T-helper 2 cell treated with Interferon-gamma antibody and Interleukin-4, amounts not matched to agents 100 ng/mL and 5 ng/mL, for 36 hours (primary cell): ENCODE data around the gene ARIH1. TPM values are rescaled to one million over a fixed set of nuclear protein-coding genes. Genes with fewer than 3 reads are reported as not detected.
"Not testable (repeated sequence)": the region's sequence is repeated elsewhere in the genome, so short reads cannot be mapped to it uniquely, and the experiment has no call there.

Experiments
- intact Hi-C: fragments of 100-400 bp; cut with micrococcal nuclease; formaldehyde crosslinking; loops from one replicate; pipeline ENCODE4 v1.15.1; 2023
- total RNA-seq: library from RNA; stranded (reverse); gene quantifications from 2 replicates; pipeline ENCODE4 v1.2.3, GENCODE V29; 2022

The ARIH1 gene
- total RNA-seq = 112 and 126 TPM in 2 replicates

DNA sequence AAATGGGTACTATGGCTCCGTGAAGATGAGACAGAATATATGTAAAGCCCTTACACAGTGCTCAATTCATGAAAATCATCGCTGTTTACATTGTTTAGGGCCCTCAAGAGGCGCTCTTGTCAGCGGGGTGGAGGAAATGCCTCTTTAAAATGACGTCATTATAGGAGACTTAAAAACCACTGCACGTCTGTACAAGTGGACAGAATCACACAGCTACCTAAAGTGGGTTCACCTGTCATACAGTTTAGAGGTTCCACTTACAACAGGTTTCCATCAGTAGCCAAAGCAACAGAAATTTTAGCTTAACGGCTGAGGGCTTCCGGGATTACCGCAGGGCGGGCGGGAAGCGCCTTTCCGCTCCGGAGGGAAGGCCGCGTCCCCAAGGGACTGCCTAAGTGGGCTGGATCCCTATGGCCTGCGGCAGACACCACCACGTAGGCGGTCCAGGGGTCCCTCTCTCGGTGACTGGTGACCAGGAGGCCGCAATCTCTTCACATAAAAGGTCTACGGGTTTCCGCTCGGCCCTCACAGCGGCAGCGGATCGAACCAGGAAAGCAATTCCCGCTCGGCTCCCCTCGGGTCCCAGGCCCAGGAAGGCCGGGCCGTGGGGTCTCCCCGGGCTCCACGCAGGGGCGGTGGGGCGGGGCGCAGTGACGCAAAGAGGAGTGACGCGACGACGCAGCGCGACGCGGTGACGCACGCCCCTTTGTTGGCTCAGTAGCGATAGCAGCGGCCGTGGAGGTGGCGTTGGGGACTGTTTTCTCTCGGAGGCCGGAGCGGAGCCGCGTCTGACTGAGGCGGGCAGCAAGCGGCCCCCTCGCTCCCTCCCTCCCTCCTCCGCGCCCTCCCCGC, at the start of gene ARIH1:
TSS of gene ARIH1 (plus strand) at position 717 of the 852 bp plus-strand sequence. CDS start 310 bp downstream, outside the sequence.
- intact Hi-C loops = loop anchor here (1.0 to 5.0 kb wide), 5 partner anchors 12 to 357 kb away; partner anchors contain the start of genes ADPGK, HEXA, MYO9A and PARP6

- intact Hi-C loops = no loop called here
Measured at GRCh38 chr15:72426753-72427152, 47.4 kb upstream of the ARIH1 start.

DNA sequence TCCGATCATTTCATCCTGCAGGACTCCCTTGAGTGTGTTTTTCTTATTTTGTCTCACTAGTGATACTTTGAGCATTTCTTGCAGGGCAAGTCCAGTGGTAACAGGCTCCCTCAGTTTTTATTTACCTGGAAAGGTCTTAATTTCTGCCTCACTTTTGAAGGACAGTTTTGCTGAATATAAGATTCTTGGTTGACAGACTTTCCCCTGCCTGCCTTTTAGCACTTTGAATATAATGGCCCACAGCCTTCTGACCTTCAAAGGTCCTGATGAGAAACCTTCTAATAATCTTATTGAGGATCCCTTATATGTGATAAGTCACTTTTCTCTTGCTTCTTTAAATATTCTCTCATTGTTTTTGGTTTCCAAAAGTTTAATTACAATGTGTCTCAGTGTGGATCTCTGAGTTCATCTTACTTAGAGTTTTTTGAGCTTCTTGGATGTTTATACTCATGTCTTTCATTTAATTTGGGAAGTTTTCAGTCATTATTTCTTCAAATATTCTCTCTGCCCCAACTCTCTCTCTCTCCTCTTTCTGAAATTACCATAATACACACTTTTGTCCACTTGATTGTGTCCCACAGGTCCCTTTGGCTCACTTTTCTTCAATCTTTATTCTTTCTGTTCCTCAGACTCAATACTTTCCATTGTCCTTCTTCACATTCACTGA, 36.3 kb upstream of the ARIH1 start:
- intact Hi-C loops = no loop called here

- intact Hi-C loops = not testable (repeated sequence)
Measured at GRCh38 chr15:72442848-72443247, 31.3 kb upstream of the ARIH1 start.

GRCh38 chr15:72445426-72445825, 28.7 kb upstream of the ARIH1 start:
- intact Hi-C loops = no loop called here

GRCh38 chr15:72450805-72451204, 23.3 kb upstream of the ARIH1 start:
- intact Hi-C loops = no loop called here

GRCh38 chr15:72451224-72451623, 22.9 kb upstream of the ARIH1 start:
- intact Hi-C loops = no loop called here

GRCh38 chr15:72456684-72457083, 17.4 kb upstream of the ARIH1 start:
- intact Hi-C loops = no loop called here

DNA sequence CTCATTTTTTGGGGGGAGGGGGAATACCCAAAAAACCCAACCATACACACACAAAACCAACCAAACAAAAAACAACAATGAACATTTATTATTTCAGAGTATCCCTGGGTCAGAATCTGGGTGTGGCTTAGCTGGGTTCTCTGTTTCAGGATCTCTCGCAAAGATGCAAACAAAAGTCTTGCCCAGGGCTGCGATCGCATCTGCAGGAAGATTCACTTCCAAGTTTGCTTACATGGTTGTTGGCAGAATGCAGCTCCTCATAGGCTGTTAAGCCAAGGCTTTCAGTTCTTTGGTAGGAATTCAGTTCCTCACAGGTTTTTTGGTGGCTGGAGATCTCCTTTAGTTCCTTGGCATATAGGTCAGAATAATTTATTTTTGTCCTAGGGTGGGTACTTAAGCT, 13.7 kb upstream of the ARIH1 start:
- intact Hi-C loops = no loop called here

DNA sequence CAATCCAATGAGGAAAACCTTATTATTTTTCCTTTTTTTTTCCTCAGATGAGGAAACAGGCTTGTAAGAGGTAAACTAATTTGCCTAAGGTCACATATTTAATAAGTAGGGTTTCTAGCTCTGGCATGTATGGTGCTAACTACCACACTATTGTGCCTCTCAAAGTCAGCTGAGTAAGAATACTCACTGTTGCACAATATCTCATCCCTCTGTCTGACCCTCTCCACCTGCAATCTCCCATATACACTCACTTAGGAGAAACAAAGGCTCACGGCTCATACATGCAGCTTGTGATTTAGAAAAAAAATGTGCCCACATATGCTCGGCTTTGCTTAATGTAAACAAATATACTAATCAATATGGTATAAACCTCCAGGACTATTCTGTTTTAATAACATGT, 10.4 kb upstream of the ARIH1 start:
- intact Hi-C loops = no loop called here

DNA sequence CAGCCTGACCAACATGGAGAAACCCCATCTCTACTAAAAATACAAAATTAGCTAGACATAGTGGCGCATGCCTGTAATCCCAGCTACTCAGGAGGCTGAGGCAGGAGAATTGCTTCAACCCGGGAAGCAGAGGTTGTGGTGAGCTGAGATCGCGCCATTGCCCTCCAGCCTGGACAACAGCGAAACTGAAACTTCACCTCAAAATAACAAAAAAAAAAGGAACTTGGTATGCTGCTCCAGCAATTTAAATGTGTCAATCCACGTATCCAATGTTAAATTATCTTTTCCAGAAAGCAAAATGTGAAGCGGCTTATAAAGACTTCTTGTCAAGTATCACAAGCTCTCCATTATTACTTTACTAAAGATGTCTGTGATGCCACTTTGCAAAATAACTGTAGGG, 9.9 kb upstream of the ARIH1 start:
- intact Hi-C loops = no loop called here

- intact Hi-C loops = no loop called here
Measured at GRCh38 chr15:72468103-72468502, 6.0 kb upstream of the ARIH1 start.

GRCh38 chr15:72472992-72473610, 1.0 kb upstream of the ARIH1 start:
- intact Hi-C loops = loop anchor here (1.0 to 5.0 kb wide), 3 partner anchors 11 to 356 kb away; partner anchors contain the start of genes MYO9A, PARP6 and SENP8

GRCh38 chr15:72474466-72474911, 359 bp downstream of the ARIH1 start:
- intact Hi-C loops = loop anchor here (1.0 to 5.0 kb wide), 3 partner anchors 98 to 357 kb away; partner anchors contain the start of genes ADPGK, HEXA, MYO9A and SENP8

GRCh38 chr15:72474912-72475628, 940 bp downstream of the ARIH1 start:
- intact Hi-C loops = loop anchor here (1.0 to 5.0 kb wide), 5 partner anchors 99 to 1517 kb away; partner anchors contain the start of genes ADPGK, HEXA, MYO9A and PKM

DNA sequence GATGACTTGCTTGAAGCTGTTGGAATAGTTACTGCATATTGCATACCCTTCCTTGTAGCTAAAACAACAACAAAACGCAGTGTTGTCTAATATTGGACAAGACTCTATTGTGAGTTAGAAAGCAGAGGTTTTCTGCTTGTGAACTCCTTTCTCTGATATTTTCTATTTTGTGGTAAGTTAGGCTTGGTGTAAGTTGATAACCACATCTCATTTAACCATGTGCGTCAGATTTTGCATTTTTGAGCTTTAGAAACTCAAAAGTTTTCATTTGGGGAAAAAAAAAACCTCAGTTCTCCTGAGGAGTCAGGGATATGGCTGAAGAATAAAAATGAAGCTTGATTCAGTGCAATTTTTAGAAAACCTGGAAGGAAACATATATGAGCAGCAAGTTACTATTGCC, 1.5 kb downstream of the ARIH1 start:
- intact Hi-C loops = loop anchor here (1.0 to 5.0 kb wide), 3 partner anchors 244 to 1517 kb away; partner anchors contain the start of genes ADPGK, PKM, PML and STOML1

DNA sequence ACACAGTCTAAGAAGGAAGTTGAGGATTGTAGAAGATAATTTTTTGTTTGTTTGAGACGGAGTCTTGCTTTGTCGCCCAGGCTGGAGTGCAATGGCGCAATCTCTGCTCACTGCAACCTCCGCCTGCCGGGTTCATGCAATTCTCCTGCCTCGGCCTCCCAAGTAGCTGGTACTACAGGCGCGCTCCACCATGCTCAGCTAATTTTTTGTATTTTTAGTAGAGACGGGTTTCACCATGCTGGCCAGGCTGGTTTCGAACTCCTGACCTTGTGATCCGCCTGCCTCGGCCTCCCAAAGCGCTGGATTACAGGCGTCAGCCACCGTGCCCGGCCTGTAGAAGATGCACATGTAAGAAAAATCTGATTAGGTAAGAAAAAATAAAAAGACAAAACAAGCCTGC, 2.2 kb downstream of the ARIH1 start:
- intact Hi-C loops = loop anchor here (5.0 kb wide), 1 partner anchor 1516 kb away; the partner anchor contains the start of genes PML and STOML1

GRCh38 chr15:72481015-72481659, 7.0 kb downstream of the ARIH1 start:
- intact Hi-C loops = no loop called here

DNA sequence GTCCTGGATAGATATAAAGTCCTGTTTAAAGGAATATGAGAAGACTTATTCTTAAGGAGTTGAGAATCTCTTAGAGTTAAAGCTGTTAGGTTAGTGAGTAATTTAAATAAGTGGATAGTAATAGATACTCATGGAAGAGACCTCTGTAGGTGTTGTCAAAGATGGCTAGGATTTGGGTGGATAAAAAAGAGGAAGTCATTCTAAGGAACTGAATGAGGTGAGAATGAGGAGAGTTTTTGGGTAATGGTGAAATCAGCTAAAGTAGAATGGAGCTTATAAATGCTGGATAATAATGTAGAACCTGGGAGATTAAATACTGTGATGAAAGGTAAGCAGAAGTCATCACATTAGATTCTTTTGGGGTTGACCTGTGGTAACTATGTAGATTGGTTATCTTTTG, 8.1 kb downstream of the ARIH1 start:
- intact Hi-C loops = no loop called here

GRCh38 chr15:72483279-72483678, 9.1 kb downstream of the ARIH1 start:
- intact Hi-C loops = no loop called here
